Measurements from ENCODE around the gene GATA1. TPM values are rescaled to one million over a fixed set of nuclear protein-coding genes. Genes with fewer than 3 reads are reported as not detected.

GATA1 gene
- total RNA-seq, 2 experiments from 2014 or later: not detected

DNA sequence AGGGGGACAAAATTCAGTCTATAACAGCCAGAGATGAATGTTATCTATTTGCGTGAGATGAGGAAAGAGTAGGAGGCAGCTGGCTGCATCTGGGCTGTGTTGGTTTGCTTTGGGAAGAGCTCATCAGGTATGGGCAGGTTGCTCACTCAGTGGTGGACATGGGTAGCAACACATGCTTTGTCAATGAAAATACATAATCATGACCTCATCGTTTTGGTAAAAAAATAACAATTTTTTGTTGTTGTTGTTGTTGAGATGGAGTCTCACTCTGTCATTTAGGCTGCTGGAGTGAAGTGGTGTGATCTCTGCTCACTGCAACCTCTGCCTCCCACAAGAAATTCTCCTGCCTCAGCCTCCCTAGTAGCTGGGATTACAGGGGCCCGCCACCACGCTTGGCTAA, 41.2 kb upstream of the GATA1 start:
- TF ChIP-seq, protein P1, sequence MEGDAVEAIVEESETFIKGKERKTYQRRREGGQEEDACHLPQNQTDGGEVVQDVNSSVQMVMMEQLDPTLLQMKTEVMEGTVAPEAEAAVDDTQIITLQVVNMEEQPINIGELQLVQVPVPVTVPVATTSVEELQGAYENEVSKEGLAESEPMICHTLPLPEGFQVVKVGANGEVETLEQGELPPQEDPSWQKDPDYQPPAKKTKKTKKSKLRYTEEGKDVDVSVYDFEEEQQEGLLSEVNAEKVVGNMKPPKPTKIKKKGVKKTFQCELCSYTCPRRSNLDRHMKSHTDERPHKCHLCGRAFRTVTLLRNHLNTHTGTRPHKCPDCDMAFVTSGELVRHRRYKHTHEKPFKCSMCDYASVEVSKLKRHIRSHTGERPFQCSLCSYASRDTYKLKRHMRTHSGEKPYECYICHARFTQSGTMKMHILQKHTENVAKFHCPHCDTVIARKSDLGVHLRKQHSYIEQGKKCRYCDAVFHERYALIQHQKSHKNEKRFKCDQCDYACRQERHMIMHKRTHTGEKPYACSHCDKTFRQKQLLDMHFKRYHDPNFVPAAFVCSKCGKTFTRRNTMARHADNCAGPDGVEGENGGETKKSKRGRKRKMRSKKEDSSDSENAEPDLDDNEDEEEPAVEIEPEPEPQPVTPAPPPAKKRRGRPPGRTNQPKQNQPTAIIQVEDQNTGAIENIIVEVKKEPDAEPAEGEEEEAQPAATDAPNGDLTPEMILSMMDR (IDR thresholded peaks at IDR 0.05): no peak
- H3K36me3 Mint-ChIP-seq (ENCODE audit: low read depth): no peaks in the 10 kb centered on the region
- H3K27me3 Mint-ChIP-seq: no peaks in the 10 kb centered on the region
- no peaks in the 10 kb centered on the region for H3K9me3 Mint-ChIP-seq
- CTCF ChIA-PET: no interaction called here
- no peak overlapping the region for H3K27ac Mint-ChIP-seq
- DNase-seq (no peak), ATAC-seq (no peak)
- H3K4me1 Mint-ChIP-seq (ENCODE audit: low read depth): no peaks in the 10 kb centered on the region
- POLR2A ChIA-PET: no interaction called here
- intact Hi-C loops (cut with micrococcal nuclease): no loop called here
- H3K4me3 Mint-ChIP-seq: no peak overlapping the region

- H3K4me1 Mint-ChIP-seq (ENCODE audit: low read depth): peaks cover 4% of the 10 kb centered on the region
- ATAC-seq: no peak
- no peaks in the 10 kb centered on the region for H3K9me3 Mint-ChIP-seq
- ChIA-PET POLR2A (interaction anchor here (0.8 kb wide), 1 partner anchor 63 kb away, joined by 3 read pairs; no protein-coding TSS in a partner anchor), CTCF (no interaction called here)
- TF ChIP-seq, protein P1 (IDR thresholded peaks at IDR 0.05): no peak
- H3K36me3 Mint-ChIP-seq (ENCODE audit: low read depth): no peaks in the 10 kb centered on the region
- no peak for DNase-seq
- no peak overlapping the region for H3K27ac Mint-ChIP-seq
- H3K4me3 Mint-ChIP-seq: no peak overlapping the region
- H3K27me3 Mint-ChIP-seq: no peaks in the 10 kb centered on the region
- intact Hi-C loops (cut with micrococcal nuclease): no loop called here
Observed at GRCh38 chrX:48747415-48748016, 38.9 kb upstream of the GATA1 start.

GRCh38 chrX:48749182-48749581, 37.2 kb upstream of the GATA1 start:
- ChIA-PET CTCF (no interaction called here), POLR2A (no interaction called here)
- H3K4me3 Mint-ChIP-seq: no peak overlapping the region
- ATAC-seq: no peak
- H3K4me1 Mint-ChIP-seq (ENCODE audit: low read depth): peaks cover 4% of the 10 kb centered on the region
- H3K9me3 Mint-ChIP-seq: no peaks in the 10 kb centered on the region
- TF ChIP-seq, protein P1 (IDR thresholded peaks at IDR 0.05): no peak
- intact Hi-C loops (cut with micrococcal nuclease): no loop called here
- H3K27me3 Mint-ChIP-seq: no peaks in the 10 kb centered on the region
- no peaks in the 10 kb centered on the region for H3K36me3 Mint-ChIP-seq (ENCODE audit: low read depth)
- DNase-seq: no peak
- no peak overlapping the region for H3K27ac Mint-ChIP-seq

DNA sequence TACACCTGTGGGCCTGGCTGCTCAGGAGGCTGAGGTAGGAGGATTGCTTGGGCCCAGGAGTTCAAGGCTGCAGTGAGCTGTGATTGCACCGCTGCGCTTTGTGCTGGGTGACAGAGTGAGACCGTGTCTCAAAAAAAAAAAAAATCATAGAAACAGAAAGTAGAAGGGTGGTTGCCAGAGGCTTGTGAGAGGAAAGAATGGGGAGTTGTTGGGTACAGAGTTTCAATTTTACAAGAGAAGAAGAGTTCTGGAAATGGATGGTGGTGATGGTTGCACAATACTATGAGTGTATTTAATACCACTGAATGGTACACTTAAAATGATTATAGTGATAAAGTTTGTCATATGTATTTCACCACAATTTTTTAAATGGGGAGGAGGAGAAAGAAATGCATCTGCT, 35.0 kb upstream of the GATA1 start:
- peak; percentile 7 for DNase-seq
- no peaks in the 10 kb centered on the region for H3K9me3 Mint-ChIP-seq
- POLR2A ChIA-PET: no interaction called here
- TF ChIP-seq, protein P1 (IDR thresholded peaks at IDR 0.05): no peak
- ATAC-seq: peak; percentile 84
- H3K27ac Mint-ChIP-seq: no peak overlapping the region
- intact Hi-C loops (cut with micrococcal nuclease): no loop called here
- no peaks in the 10 kb centered on the region for H3K36me3 Mint-ChIP-seq (ENCODE audit: low read depth)
- CTCF ChIA-PET: no interaction called here
- H3K27me3 Mint-ChIP-seq: no peaks in the 10 kb centered on the region
- no peak overlapping the region for H3K4me3 Mint-ChIP-seq
- H3K4me1 Mint-ChIP-seq (ENCODE audit: low read depth): peaks cover 4% of the 10 kb centered on the region

GRCh38 chrX:48752498-48752897, 33.9 kb upstream of the GATA1 start:
- ATAC-seq: no peak

More at GRCh38 chrX:48752498-48752897, 33.9 kb upstream of the GATA1 start:
- Mint-ChIP-seq H3K27ac (no peak overlapping the region), H3K4me3 (no peak overlapping the region), H3K36me3 (ENCODE audit: low read depth) (no peaks in the 10 kb centered on the region), H3K9me3 (no peaks in the 10 kb centered on the region), H3K4me1 (ENCODE audit: low read depth) (peaks cover 4% of the 10 kb centered on the region), H3K27me3 (no peaks in the 10 kb centered on the region)
- intact Hi-C loops (cut with micrococcal nuclease): no loop called here
- TF ChIP-seq, protein P1 (IDR thresholded peaks at IDR 0.05): no peak
- ChIA-PET CTCF (no interaction called here), POLR2A (no interaction called here)
- no peak for DNase-seq

All from activated CD8-positive, alpha-beta T cell treated with anti-CD3 and anti-CD28 coated beads for 36 hours (primary cell).